ENCODE measurements around the gene CHRNB1.
"Not testable (repeated sequence)": the region's sequence is repeated elsewhere in the genome, so short reads cannot be mapped to it uniquely, and the experiment has no call there.

Gene CHRNB1

GRCh38 chr17:7465597-7466275, 20.9 kb downstream of the CHRNB1 start:
- no peak overlapping the region for H3K27ac ChIP-seq
- no peak for TF ChIP-seq CTCF (conservative IDR thresholded peaks at IDR 0.05)

GRCh38 chr17:7466318-7466638, 21.4 kb downstream of the CHRNB1 start:
- TF ChIP-seq CTCF (conservative IDR thresholded peaks at IDR 0.05) = no peak
- H3K27ac ChIP-seq = no peak overlapping the region

- TF ChIP-seq CTCF (conservative IDR thresholded peaks at IDR 0.05) = no peak
- no peak overlapping the region for H3K27ac ChIP-seq
These were observed 21.9 kb downstream of the CHRNB1 start for GRCh38 chr17:7466639-7467341.

GRCh38 chr17:7467498-7467897, 22.6 kb downstream of the CHRNB1 start:
- no peak overlapping the region for H3K27ac ChIP-seq
- TF ChIP-seq CTCF (conservative IDR thresholded peaks at IDR 0.05) = no peak

- no peak for TF ChIP-seq CTCF (conservative IDR thresholded peaks at IDR 0.05)
- H3K27ac ChIP-seq = no peak overlapping the region
These were observed 23.4 kb downstream of the CHRNB1 start for GRCh38 chr17:7468290-7468689.

- H3K27ac ChIP-seq = no peak overlapping the region
- no peak for TF ChIP-seq CTCF (conservative IDR thresholded peaks at IDR 0.05)
These were observed 24.0 kb downstream of the CHRNB1 start for GRCh38 chr17:7468804-7469389.

GRCh38 chr17:7469843-7470242, 25.0 kb downstream of the CHRNB1 start:
- H3K27ac ChIP-seq = not testable (repeated sequence)

GRCh38 chr17:7470457-7470973, 25.7 kb downstream of the CHRNB1 start:
- not testable (repeated sequence) for H3K27ac ChIP-seq
